LNCAP (cell line): Measurements from ENCODE around the gene TTLL12.

Source experiments
- TF ChIP-seq, protein P1 (sequence below): fragments of 450-650 bp; IDR thresholded peaks from 2 replicates; pipeline ENCODE4 v1.5.1; 2017; ENCODE audit warnings: mild to moderate bottlenecking

Gene TTLL12

DNA sequence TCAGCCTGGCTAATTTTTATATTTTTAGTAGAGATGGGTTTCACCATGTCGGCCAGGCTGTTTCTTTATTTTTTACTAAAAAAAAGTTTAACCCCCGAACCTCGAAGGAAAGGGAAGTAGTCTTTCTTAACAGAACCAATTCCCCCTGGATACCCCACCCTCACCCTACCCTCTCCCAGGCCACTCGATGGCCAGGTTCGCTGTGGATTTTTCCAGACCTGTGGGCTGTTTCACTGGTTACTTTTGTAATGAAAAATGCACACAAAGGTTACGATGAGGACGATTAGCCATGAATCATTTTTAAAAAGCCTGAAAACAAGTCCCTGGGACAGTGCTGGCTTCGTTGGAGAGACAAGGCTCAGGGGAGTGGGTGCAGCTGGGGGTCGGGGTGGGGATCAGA lies 33.0 kb downstream of the TTLL12 start:
- TF ChIP-seq, protein P1, sequence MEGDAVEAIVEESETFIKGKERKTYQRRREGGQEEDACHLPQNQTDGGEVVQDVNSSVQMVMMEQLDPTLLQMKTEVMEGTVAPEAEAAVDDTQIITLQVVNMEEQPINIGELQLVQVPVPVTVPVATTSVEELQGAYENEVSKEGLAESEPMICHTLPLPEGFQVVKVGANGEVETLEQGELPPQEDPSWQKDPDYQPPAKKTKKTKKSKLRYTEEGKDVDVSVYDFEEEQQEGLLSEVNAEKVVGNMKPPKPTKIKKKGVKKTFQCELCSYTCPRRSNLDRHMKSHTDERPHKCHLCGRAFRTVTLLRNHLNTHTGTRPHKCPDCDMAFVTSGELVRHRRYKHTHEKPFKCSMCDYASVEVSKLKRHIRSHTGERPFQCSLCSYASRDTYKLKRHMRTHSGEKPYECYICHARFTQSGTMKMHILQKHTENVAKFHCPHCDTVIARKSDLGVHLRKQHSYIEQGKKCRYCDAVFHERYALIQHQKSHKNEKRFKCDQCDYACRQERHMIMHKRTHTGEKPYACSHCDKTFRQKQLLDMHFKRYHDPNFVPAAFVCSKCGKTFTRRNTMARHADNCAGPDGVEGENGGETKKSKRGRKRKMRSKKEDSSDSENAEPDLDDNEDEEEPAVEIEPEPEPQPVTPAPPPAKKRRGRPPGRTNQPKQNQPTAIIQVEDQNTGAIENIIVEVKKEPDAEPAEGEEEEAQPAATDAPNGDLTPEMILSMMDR, result no peak

DNA sequence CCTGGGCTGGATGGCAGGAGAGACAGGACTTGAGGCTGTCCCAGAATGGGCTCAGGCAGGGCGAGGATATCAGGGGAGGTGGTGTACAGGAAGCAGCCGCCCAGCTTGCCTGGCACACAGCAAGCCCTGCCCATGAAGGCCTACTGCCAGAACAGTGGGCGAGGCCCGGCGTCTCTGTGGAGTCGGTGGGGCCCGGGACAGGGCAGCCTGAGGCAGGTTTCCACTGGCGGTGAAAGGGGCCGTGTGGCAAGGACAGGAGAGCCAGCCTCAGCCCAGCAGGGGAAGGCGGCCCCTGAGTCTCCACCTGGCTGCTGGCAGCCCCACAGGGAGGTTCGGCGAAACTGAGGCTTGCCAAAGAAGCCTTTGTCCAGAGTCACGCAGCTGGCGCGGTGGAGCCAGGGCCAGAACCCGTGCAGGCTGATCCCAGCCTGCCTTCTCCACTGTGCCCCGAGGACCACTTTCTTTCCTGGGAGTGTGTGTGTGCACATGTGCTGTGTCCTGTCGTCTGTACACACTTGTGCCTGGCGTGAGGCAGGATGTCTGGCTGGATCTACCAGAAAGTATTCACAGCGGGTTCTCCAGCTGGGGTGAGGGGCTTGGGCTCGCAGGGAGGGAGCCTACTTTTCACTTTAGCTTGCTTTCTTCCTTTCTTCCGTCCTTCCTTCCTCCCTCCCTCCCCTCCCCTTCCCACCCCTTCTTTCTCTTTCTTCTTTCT lies 34.4 kb downstream of the TTLL12 start:
- TF ChIP-seq, protein P1, result no peak

DNA sequence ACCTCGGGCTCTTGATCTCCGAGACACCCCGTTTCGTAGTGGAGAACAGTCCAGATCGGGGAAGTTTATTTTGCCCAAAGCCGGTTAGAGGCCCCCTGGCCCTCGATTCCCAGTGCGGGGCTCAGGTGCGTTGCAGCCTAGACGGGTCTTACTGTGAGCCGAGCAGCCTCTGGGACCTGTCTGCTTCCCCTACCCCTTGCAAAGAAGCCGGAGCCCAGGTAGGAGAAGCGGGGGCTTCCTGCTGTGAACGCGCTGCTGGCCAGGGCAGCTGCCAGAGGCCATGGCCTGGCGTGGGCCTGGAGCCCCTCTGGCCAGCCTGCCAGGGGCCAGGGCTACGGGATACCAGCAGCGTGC lies 35.0 kb downstream of the TTLL12 start:
- TF ChIP-seq, protein P1, result no peak

DNA sequence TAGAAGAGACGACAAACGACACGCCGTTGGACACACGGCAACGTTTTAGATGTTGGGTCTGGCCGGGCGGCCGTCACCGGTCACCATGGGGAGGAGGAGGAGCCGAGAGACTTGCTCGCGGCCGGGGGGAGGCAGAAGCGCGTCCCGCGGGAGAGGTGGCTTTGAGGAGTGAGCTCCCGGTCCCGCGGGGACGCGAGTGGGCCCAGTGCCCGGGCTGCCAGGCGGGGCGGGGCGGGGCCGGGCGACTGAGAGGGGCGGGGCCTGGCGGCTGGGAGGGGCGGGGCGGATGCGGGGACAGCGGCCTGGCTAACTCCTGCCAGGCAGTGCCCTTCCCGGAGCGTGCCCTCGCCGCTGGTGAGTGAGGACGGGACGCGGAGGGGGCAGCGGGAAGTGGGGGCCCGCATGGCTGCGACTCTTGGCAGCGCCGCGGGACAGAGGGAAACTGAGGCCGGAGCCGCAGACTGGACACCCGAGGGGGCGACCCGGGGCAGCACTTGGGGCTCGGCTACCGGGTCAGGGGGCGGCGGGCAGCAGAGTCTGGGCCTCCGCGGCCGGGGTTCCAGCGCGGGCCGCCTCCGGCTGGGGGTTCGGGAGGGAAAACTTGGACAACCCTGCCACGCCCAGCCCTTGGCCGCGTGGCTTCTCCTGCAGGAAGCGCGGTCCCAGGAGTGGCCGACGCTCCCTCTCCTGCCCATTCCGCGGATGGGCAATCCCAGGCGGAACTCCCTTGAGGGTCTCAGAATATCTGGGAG lies 35.5 kb downstream of the TTLL12 start, which contains the start of gene TSPO:
Gene TSPO, plus strand, starts transcription at position 309 of the 752 bp plus-strand sequence. CDS start 7,680 bp downstream, outside the sequence.
- TF ChIP-seq, protein P1, result no peak

DNA sequence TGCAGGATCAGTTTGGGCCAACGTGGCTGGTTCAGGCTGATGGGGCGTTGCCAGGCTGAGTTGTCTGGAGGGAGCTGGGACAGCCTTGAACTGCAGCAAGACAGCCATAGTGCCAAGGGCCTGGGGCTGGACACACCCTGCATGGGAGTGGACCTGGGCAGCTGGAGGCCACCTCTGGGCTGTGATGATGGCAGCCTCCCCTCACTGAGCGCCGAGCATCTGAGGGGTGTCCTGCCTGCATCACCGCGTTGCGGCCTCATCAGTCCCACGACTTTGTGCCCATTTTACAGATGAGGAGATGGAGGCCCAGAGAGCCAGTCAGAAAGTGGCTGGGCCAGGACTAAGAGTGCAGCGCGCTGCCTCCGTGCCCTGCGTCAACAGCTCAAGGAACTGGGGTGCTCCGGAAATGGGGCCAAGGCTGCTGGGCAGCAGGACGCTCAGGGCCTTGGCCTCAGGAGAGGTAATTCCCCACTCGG lies 36.2 kb downstream of the TTLL12 start:
- TF ChIP-seq, protein P1, result no peak

DNA sequence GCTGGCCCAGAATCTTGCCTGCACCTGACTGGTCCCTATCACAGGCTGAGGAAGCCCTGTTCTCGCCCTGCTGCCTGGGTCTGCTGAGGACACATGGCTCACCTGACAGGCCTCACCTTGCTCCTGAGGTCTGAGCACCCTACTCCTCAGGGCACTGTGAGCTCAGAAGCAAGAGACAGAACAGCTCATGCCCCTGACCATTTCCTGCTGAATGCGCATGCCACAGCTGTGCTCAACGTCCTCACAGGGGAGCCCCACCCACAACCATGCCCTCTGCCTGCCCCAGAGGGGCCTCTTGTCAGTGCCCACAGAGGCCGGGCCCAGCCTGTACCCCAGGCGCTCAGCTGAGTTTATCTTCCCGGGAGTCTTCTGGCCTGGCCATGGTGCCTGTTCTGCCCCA lies 38.4 kb downstream of the TTLL12 start:
- TF ChIP-seq, protein P1, result no peak

DNA sequence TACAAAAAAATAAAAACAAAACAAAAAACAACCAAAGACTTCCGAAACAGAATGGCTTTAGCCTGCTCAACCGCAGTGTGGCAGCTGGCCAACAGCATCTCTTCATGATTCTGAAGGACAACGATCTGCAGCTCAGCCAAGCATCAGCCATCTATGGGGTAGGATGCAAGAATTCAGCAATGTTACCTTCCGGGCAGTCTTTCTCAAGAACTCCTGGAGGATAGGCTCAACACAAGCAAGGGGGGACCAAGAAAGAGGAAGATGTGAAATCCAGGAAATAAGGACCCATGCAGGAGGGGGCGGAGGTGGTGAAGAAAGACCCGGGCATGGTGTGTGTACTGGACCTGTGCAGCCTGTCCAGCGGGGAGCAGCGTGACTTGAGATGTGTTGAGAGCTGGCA lies 39.1 kb downstream of the TTLL12 start:
- TF ChIP-seq, protein P1, result no peak
